ENCODE data around the gene NACC2.

NACC2 gene

GRCh38 chr9:136024696-136025316 lies 70.3 kb downstream of the NACC2 start:
- H3K4me1 ChIP-seq (ENCODE audit: low read length), result no peaks in the 10 kb centered on the region
- H3F3A ChIP-seq (ENCODE audit: insufficient read depth, low read length), result no peaks in the 10 kb centered on the region
- H3K9ac ChIP-seq (ENCODE audit: low read length), result no peak overlapping the region
- no peak overlapping the region for H3K4me2 ChIP-seq (ENCODE audit: low read depth, low read length)
- H4K20me1 ChIP-seq (ENCODE audit: insufficient read depth, low read length), result no peaks in the 10 kb centered on the region
- H3K9me2 ChIP-seq (replicated peaks; ENCODE audit: insufficient read depth, low read length), result no peaks in the 10 kb centered on the region
- H3K27me3 ChIP-seq (replicated peaks; ENCODE audit: insufficient read depth, low read length), result peaks cover 93% of the 10 kb centered on the region
- no peak overlapping the region for H3K4me3 ChIP-seq (ENCODE audit: low read length)
- TF ChIP-seq EZH2 (optimal IDR thresholded peaks at IDR 0.05; ENCODE audit: low read depth, low read length) (no peak), EZH2phosphoT487 (IDR thresholded peaks at IDR 0.05; ENCODE audit: low read length) (no peak), CTCF (IDR thresholded peaks at IDR 0.05; ENCODE audit: low read length) (no peak)
- no peak for DNase-seq
- H3K79me2 ChIP-seq (ENCODE audit: low read length), result no peaks in the 10 kb centered on the region
- no peak overlapping the region for H3K27ac ChIP-seq (ENCODE audit: low read length)
- no peaks in the 10 kb centered on the region for H3K36me3 ChIP-seq (replicated peaks; ENCODE audit: insufficient read depth, low read length)
- H2AFZ ChIP-seq (ENCODE audit: low read length), result no peak overlapping the region
- H3K9me3 ChIP-seq (replicated peaks; ENCODE audit: insufficient read depth, low read length), result no peaks in the 10 kb centered on the region

GRCh38 chr9:136024286-136024685 lies 70.8 kb downstream of the NACC2 start:
- Histone ChIP-seq H3K4me2 (ENCODE audit: low read depth, low read length) (no peak overlapping the region), H4K20me1 (ENCODE audit: insufficient read depth, low read length) (no peaks in the 10 kb centered on the region), H3K27me3 (replicated peaks; ENCODE audit: insufficient read depth, low read length) (peaks cover 93% of the 10 kb centered on the region), H3K9ac (ENCODE audit: low read length) (no peak overlapping the region), H3K4me1 (ENCODE audit: low read length) (no peaks in the 10 kb centered on the region), H3K27ac (ENCODE audit: low read length) (no peak overlapping the region), H3K9me2 (replicated peaks; ENCODE audit: insufficient read depth, low read length) (no peaks in the 10 kb centered on the region), H3K36me3 (replicated peaks; ENCODE audit: insufficient read depth, low read length) (no peaks in the 10 kb centered on the region), H3K4me3 (ENCODE audit: low read length) (no peak overlapping the region), H3K79me2 (ENCODE audit: low read length) (no peaks in the 10 kb centered on the region), H3K9me3 (replicated peaks; ENCODE audit: insufficient read depth, low read length) (no peaks in the 10 kb centered on the region), H3F3A (ENCODE audit: insufficient read depth, low read length) (no peaks in the 10 kb centered on the region), H2AFZ (ENCODE audit: low read length) (no peak overlapping the region)
- TF ChIP-seq EZH2 (optimal IDR thresholded peaks at IDR 0.05; ENCODE audit: low read depth, low read length) (no peak), EZH2phosphoT487 (IDR thresholded peaks at IDR 0.05; ENCODE audit: low read length) (no peak)
- DNase-seq, result no peak

DNA sequence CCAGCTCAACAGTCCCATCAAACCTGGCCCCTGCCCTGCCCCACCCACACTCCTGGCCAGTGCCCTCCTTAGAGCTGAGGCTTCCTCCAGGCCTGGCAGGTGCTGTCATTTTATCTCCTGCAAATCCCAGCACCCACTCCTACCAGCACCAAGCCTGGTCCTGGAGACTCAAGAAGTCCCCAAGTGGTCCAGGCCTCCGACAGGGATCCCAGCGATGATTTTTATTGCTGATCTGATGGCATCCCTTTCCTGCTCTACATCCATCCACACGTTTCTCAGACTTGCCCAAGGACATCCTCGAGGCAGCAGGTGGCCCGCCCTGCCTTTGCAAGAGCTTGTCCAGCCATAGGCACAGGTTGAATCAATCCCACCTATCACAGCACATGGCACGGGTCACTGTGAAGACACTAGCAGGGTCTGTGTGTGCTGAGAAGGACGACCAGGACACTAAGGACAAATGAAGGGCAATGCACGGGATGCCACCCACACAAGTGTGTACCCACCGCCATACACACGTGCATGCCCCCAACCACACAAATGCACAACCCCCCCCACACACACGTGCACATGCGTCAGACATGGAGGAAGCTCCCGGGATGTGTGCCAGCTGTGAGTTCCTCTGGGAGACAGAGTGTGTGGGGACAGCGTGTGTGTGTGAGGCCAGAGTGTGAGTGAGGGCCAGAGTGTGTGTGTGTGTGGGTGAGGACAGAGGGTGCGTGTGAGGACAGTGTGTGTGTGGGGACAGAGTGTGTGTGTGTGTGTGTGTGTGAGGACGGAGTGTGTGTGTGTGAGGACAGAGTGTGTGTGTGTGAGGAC lies 71.5 kb downstream of the NACC2 start:
- H2AFZ ChIP-seq (ENCODE audit: low read length), result no peak overlapping the region
- H3K4me1 ChIP-seq (ENCODE audit: low read length), result no peaks in the 10 kb centered on the region
- H3K4me2 ChIP-seq (ENCODE audit: low read depth, low read length), result no peak overlapping the region
- H3K4me3 ChIP-seq (ENCODE audit: low read length), result no peak overlapping the region
- H3K9me2 ChIP-seq (replicated peaks; ENCODE audit: insufficient read depth, low read length), result no peaks in the 10 kb centered on the region
- H3K27me3 ChIP-seq (replicated peaks; ENCODE audit: insufficient read depth, low read length), result peaks cover 93% of the 10 kb centered on the region
- DNase-seq, result no peak
- H3K9me3 ChIP-seq (replicated peaks; ENCODE audit: insufficient read depth, low read length), result no peaks in the 10 kb centered on the region
- no peak overlapping the region for H3K27ac ChIP-seq (ENCODE audit: low read length)
- H3K36me3 ChIP-seq (replicated peaks; ENCODE audit: insufficient read depth, low read length), result no peaks in the 10 kb centered on the region
- H4K20me1 ChIP-seq (ENCODE audit: insufficient read depth, low read length), result no peaks in the 10 kb centered on the region
- no peak for TF ChIP-seq EZH2 (optimal IDR thresholded peaks at IDR 0.05; ENCODE audit: low read depth, low read length)
- TF ChIP-seq CTCF (IDR thresholded peaks at IDR 0.05; ENCODE audit: low read length), result no peak
- no peak for TF ChIP-seq EZH2phosphoT487 (IDR thresholded peaks at IDR 0.05; ENCODE audit: low read length)
- H3F3A ChIP-seq (ENCODE audit: insufficient read depth, low read length), result no peaks in the 10 kb centered on the region
- H3K79me2 ChIP-seq (ENCODE audit: low read length), result no peaks in the 10 kb centered on the region
- no peak overlapping the region for H3K9ac ChIP-seq (ENCODE audit: low read length)

Data from MM.1S (cell line).